IMR-90 (cell line): Measurements from ENCODE around the gene CHGA. TPM values are rescaled to one million over a fixed set of nuclear protein-coding genes. Genes with fewer than 3 reads are reported as not detected.

Experiments
- ATAC-seq: fragments of 200-7000 bp; cut with Tn5 transposase; 2 replicates; pipeline ENCODE4 v1.9.1; 2020; ENCODE audit warnings: low read depth, mild to moderate bottlenecking, moderate library complexity
- BruUV-seq: library from RNA; stranded (reverse); fragments of 400-500 nt; replicated peaks from 2 replicates; lab custom pipeline; 2021; lab: Mats Ljungman, UMichigan
- CTCF ChIA-PET: fragments of 300-600 bp; formaldehyde crosslinking; extraction: SDS; loops from one replicate; lab custom pipeline; 2021; ENCODE audit warnings: antibody characterized with exemption; lab: Yijun Ruan, JAX
- POLR2A ChIA-PET: fragments of 300-600 bp; sonication (Branson Sonifier 250); formaldehyde crosslinking; loops from one replicate; lab custom pipeline; 2022; ENCODE audit warnings: antibody characterized with exemption; ENCODE audit not compliant: unreplicated experiment; lab: Charles Lee
- DNase-seq: peaks from one replicate; pipeline ENCODE4 v3.0.0; 2013
- H2AFZ ChIP-seq: replicated peaks from 2 replicates; pipeline ENCODE3; 2013; ENCODE audit warnings: low read length, mild to moderate bottlenecking; ENCODE audit not compliant: poor library complexity
- H2AK5ac ChIP-seq: 2 replicates; pipeline ENCODE4 v1.6.1; 2013; ENCODE audit warnings: low read depth, low read length, inconsistent platforms
- H2AK9ac ChIP-seq: replicated peaks from 2 replicates; pipeline ENCODE3; 2013; ENCODE audit warnings: mild to moderate bottlenecking, low read depth, low read length, moderate library complexity; ENCODE audit not compliant: poor library complexity
- H2BK120ac ChIP-seq: 2 replicates; pipeline ENCODE4 v1.6.1; 2013; ENCODE audit warnings: low read depth, low read length, inconsistent platforms
- H2BK15ac ChIP-seq: 3 replicates; pipeline ENCODE4 v1.6.1; 2013; ENCODE audit warnings: low read depth, low read length, inconsistent platforms
- H2BK20ac ChIP-seq: 2 replicates; pipeline ENCODE4 v1.6.1; 2013; ENCODE audit warnings: low read depth, mild to moderate bottlenecking, inconsistent platforms, low read length, moderate library complexity
- H2BK5ac ChIP-seq: 2 replicates; pipeline ENCODE4 v1.6.1; 2013; ENCODE audit warnings: mild to moderate bottlenecking, low read depth, low read length, inconsistent platforms; ENCODE audit not compliant: poor library complexity, severe bottlenecking
- H3K14ac ChIP-seq: replicated peaks from 2 replicates; pipeline ENCODE4 v1.6.1; 2013; ENCODE audit warnings: low read depth, low read length, inconsistent platforms
- H3K18ac ChIP-seq: 2 replicates; pipeline ENCODE4 v1.6.1; 2013; ENCODE audit warnings: low read depth, low read length, control low read depth
- H3K23ac ChIP-seq: 2 replicates; pipeline ENCODE4 v1.6.1; 2013; ENCODE audit warnings: low read depth, low read length, inconsistent platforms
- H3K27ac ChIP-seq: 2 replicates; pipeline ENCODE4 v1.5.1; 2013; ENCODE audit warnings: mild to moderate bottlenecking, control low read depth, low read length; ENCODE audit not compliant: insufficient read depth
- H3K27me3 ChIP-seq: 2 replicates; pipeline ENCODE4 v1.6.1; 2013; ENCODE audit warnings: low read length; ENCODE audit not compliant: control insufficient read depth, insufficient read depth
- H3K36me3 ChIP-seq: 2 replicates; pipeline ENCODE4 v1.6.1; 2013; ENCODE audit warnings: low read length, mixed read lengths; ENCODE audit not compliant: control insufficient read depth, insufficient read depth
- H3K4ac ChIP-seq: 2 replicates; pipeline ENCODE4 v1.6.1; 2013; ENCODE audit warnings: low read depth, low read length, inconsistent platforms
- H3K4me1 ChIP-seq: 2 replicates; pipeline ENCODE4 v1.6.1; 2013; ENCODE audit warnings: low read length, mixed read lengths; ENCODE audit not compliant: control insufficient read depth, insufficient read depth
- H3K4me2 ChIP-seq: 2 replicates; pipeline ENCODE4 v1.6.1; 2013; ENCODE audit warnings: low read depth, mild to moderate bottlenecking, control low read depth, low read length, moderate library complexity
- H3K4me3 ChIP-seq: 2 replicates; pipeline ENCODE4 v1.5.1; 2013; ENCODE audit warnings: low read depth, mild to moderate bottlenecking, control low read depth, low read length, moderate library complexity; ENCODE audit not compliant: insufficient read depth
- H3K56ac ChIP-seq: 2 replicates; pipeline ENCODE4 v1.6.1; 2013; ENCODE audit warnings: low read length, inconsistent platforms; ENCODE audit not compliant: insufficient read depth; ENCODE audit errors: extremely low read depth
- H3K79me1 ChIP-seq, 2 experiments: 2 replicates each; pipeline ENCODE4 v1.6.1; 2013; ENCODE audit warnings: low read length in 2 of 2, inconsistent platforms in 1 of 2, low read depth in 1 of 2
- H3K9ac ChIP-seq: 2 replicates; pipeline ENCODE4 v1.6.1; 2013; ENCODE audit warnings: low read depth, low read length, control low read depth
- H3K9me1 ChIP-seq: 2 replicates; pipeline ENCODE4 v1.6.1; 2013; ENCODE audit warnings: low read length, inconsistent platforms; ENCODE audit not compliant: insufficient read depth
- H3K9me3 ChIP-seq: 2 replicates; pipeline ENCODE4 v1.6.1; 2013; ENCODE audit warnings: low read length; ENCODE audit not compliant: control insufficient read depth, insufficient read depth
- H4K20me1 ChIP-seq: 2 replicates; pipeline ENCODE4 v1.6.1; 2013; ENCODE audit warnings: low read length, inconsistent platforms; ENCODE audit not compliant: insufficient read depth
- H4K5ac ChIP-seq: 2 replicates; pipeline ENCODE4 v1.6.1; 2013; ENCODE audit warnings: mild to moderate bottlenecking, low read depth, low read length, control low read depth
- H4K8ac ChIP-seq, 2 experiments: 2 replicates each; pipeline ENCODE4 v1.6.1; 2013; ENCODE audit warnings: low read depth in 2 of 2, low read length in 2 of 2, control low read depth in 1 of 2, inconsistent platforms in 1 of 2
- H4K91ac ChIP-seq: 2 replicates; pipeline ENCODE4 v1.6.1; 2013; ENCODE audit warnings: low read depth, low read length, inconsistent platforms; ENCODE audit not compliant: insufficient read depth
- BHLHE40 ChIP-seq: fragments of 150-350 bp; IDR thresholded peaks from 2 replicates; pipeline ENCODE4 v1.6.1; 2016; ENCODE audit warnings: mild to moderate bottlenecking, low read depth, low read length
- CEBPB ChIP-seq: IDR thresholded peaks from 2 replicates; pipeline ENCODE4 v1.6.1; 2012; ENCODE audit warnings: low read depth, low read length, improper control_type of control experiment
- CHD1 ChIP-seq: IDR thresholded peaks from 2 replicates; pipeline ENCODE4 v1.6.1; 2012; ENCODE audit warnings: low read depth, low read length, improper control_type of control experiment
- CTCF ChIP-seq: conservative IDR thresholded peaks from 2 replicates; pipeline ENCODE4 v1.5.1; 2012; ENCODE audit warnings: mild to moderate bottlenecking, low read depth, low read length, improper control_type of control experiment
- ELK1 ChIP-seq: fragments of 150-350 bp; IDR thresholded peaks from 2 replicates; pipeline ENCODE4 v1.6.1; 2016; ENCODE audit warnings: low read depth, mild to moderate bottlenecking, low read length, moderate library complexity, borderline replicate concordance
- FOS ChIP-seq: fragments of 150-350 bp; IDR thresholded peaks from 2 replicates; pipeline ENCODE4 v1.6.1; 2016; ENCODE audit warnings: low read depth, low read length
- MAFK ChIP-seq: IDR thresholded peaks from 2 replicates; pipeline ENCODE4 v1.6.1; 2012; ENCODE audit warnings: low read depth, low read length, improper control_type of control experiment
- MAZ ChIP-seq: IDR thresholded peaks from 2 replicates; pipeline ENCODE4 v1.6.1; 2012; ENCODE audit warnings: low read depth, mild to moderate bottlenecking, low read length, improper control_type of control experiment, moderate library complexity, borderline replicate concordance
- MXI1 ChIP-seq: IDR thresholded peaks from 2 replicates; pipeline ENCODE4 v1.6.1; 2012; ENCODE audit warnings: low read depth, mild to moderate bottlenecking, low read length, moderate library complexity, borderline replicate concordance
- NFE2L2 ChIP-seq: fragments of 150-350 bp; IDR thresholded peaks from 2 replicates; pipeline ENCODE4 v1.6.1; 2016; ENCODE audit warnings: low read depth, mild to moderate bottlenecking, low read length
- POLR2A ChIP-seq: IDR thresholded peaks from 2 replicates; pipeline ENCODE4 v1.6.1; 2012; ENCODE audit warnings: mild to moderate bottlenecking, low read depth, low read length
- RAD21 ChIP-seq: IDR thresholded peaks from 2 replicates; pipeline ENCODE4 v1.6.1; 2012; ENCODE audit warnings: low read length, improper control_type of control experiment
- RCOR1 ChIP-seq: IDR thresholded peaks from 2 replicates; pipeline ENCODE4 v1.6.1; 2012; ENCODE audit warnings: mild to moderate bottlenecking, low read length, improper control_type of control experiment; ENCODE audit not compliant: insufficient replicate concordance
- RFX5 ChIP-seq: IDR thresholded peaks from 2 replicates; pipeline ENCODE4 v1.8.0; 2012; ENCODE audit warnings: low read depth, mild to moderate bottlenecking, low read length, moderate library complexity
- SMC3 ChIP-seq: fragments of 150-350 bp; IDR thresholded peaks from 2 replicates; pipeline ENCODE4 v1.6.1; 2016; ENCODE audit warnings: low read depth, mild to moderate bottlenecking, antibody characterized with exemption, low read length, moderate library complexity
- WGBS, 2 experiments: methylation state at CpG; one replicate each; pipeline versions ENCODE4 v1.1.5 to v1.1.7; 2013; ENCODE audit warnings: missing lambda C conversion rate in 2 of 2; ENCODE audit not compliant: insufficient read length in 1 of 2; ENCODE audit errors: extremely low coverage in 2 of 2; 5-methylcytosine and 5-hydroxymethylcytosine counted together
- dilution Hi-C: fragments of 300-500 bp; cut with HindIII; formaldehyde crosslinking; loops from one replicate; pipeline ENCODE4 v1.14.3; 2018; ENCODE audit warnings: low sequenced_read_pairs; ENCODE audit not compliant: unreplicated experiment
- in situ Hi-C: fragments of 300-500 bp; cut with MboI; formaldehyde crosslinking; loops from 3 replicates; pipeline ENCODE4 v1.14.3; 2019; ENCODE audit warnings: low sequenced_read_pairs, inconsistent platforms, mixed read lengths
- intact Hi-C: fragments of 100-400 bp; cut with micrococcal nuclease; formaldehyde crosslinking; loops from 2 replicates; pipeline ENCODE4 v1.10.0; 2022
- polyA plus RNA-seq, 3 experiments: library from polyadenylated mRNA; depleted of rRNA; stranded (reverse); fragments of >200 nt; gene quantifications; 2 replicates each; pipeline ENCODE4 v1.2.3, GENCODE V29; 2012; ENCODE audit warnings: low replicate concordance in 1 of 3
- total RNA-seq: library from RNA; depleted of rRNA; stranded (reverse); fragments of >200 nt; gene quantifications from 2 replicates; pipeline ENCODE4 v1.2.3, GENCODE V29; 2012
- TF ChIP-seq, protein P1 (sequence below): fragments of 150-350 bp; IDR thresholded peaks from 2 replicates; pipeline ENCODE4 v1.6.1; 2017; ENCODE audit warnings: mild to moderate bottlenecking, antibody characterized with exemption, low read length, low read depth

The CHGA gene
- total and polyA plus RNA-seq, 2 of the 4 experiments (the other 2 are of a cell fraction): not detected

GRCh38 chr14:92982956-92983355, 60.0 kb downstream of the CHGA start:
- no peaks in the 10 kb centered on the region for H3K79me1 ChIP-seq
- no peak overlapping the region for H3K4me3 ChIP-seq
- no peak overlapping the region for H2BK15ac ChIP-seq
- no peak overlapping the region for H3K4me2 ChIP-seq
- no peaks in the 10 kb centered on the region for H3K36me3 ChIP-seq
- no peak overlapping the region for H2AK5ac ChIP-seq
- H3K27ac ChIP-seq: no peak overlapping the region
- no peak overlapping the region for H3K4ac ChIP-seq
- POLR2A ChIA-PET: no interaction called here
- H4K20me1 ChIP-seq: no peaks in the 10 kb centered on the region
- H4K91ac ChIP-seq: no peak overlapping the region
- H3K14ac ChIP-seq: no peak overlapping the region
- 81% methylated on average over 6 of the region's 8 CpGs; no CpG with 5 or more reads in 1 of the 2 experiments for WGBS, 2 experiments
- dilution Hi-C loops: no loop called here
- H3K9me3 ChIP-seq: peaks cover 7% of the 10 kb centered on the region; the same call in 1 of the 2 replicates
- no peak overlapping the region for H3K9ac ChIP-seq
- 0 out of 2 replicates have a peak, but pooled peaks cover 4% of the 10 kb centered on the region for H3K9me1 ChIP-seq
- no peak overlapping the region for H2BK120ac ChIP-seq
- H3K56ac ChIP-seq: no peak overlapping the region
- no peak overlapping the region for H2BK20ac ChIP-seq
- in situ Hi-C loops: no loop called here
- CTCF ChIA-PET: interaction anchor here (1.4 kb wide), 1 partner anchor 130 kb away, joined by 4 read pairs; no protein-coding TSS in a partner anchor
- ATAC-seq (no peak), DNase-seq (peak; percentile 3)
- H3K23ac ChIP-seq: no peak overlapping the region
- H4K8ac ChIP-seq: no peak overlapping the region
- no peak for TF ChIP-seq MXI1
- TF ChIP-seq RAD21: no peak
- no peak for TF ChIP-seq CEBPB
- TF ChIP-seq FOS: no peak
- no peak for TF ChIP-seq CTCF
- TF ChIP-seq ELK1: no peak
- no peak for TF ChIP-seq RCOR1
- no peak for TF ChIP-seq BHLHE40
- no peak for TF ChIP-seq RFX5
- no peak for TF ChIP-seq CHD1
- no peak for TF ChIP-seq POLR2A
- TF ChIP-seq MAZ: no peak
- TF ChIP-seq NFE2L2: no peak
- TF ChIP-seq SMC3: no peak
- TF ChIP-seq, protein P1, sequence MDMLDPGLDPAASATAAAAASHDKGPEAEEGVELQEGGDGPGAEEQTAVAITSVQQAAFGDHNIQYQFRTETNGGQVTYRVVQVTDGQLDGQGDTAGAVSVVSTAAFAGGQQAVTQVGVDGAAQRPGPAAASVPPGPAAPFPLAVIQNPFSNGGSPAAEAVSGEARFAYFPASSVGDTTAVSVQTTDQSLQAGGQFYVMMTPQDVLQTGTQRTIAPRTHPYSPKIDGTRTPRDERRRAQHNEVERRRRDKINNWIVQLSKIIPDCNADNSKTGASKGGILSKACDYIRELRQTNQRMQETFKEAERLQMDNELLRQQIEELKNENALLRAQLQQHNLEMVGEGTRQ: no peak
- TF ChIP-seq MAFK: no peak
- no peak overlapping the region for H3K18ac ChIP-seq
- no peak overlapping the region for H2BK5ac ChIP-seq
- no peaks in the 10 kb centered on the region for H3K27me3 ChIP-seq
- no TSS peak for BruUV-seq
- no peak overlapping the region for H2AK9ac ChIP-seq
- no peak overlapping the region for H4K5ac ChIP-seq
- H3K4me1 ChIP-seq: peaks cover 2% of the 10 kb centered on the region; the same call in 1 of the 2 replicates
- no peak overlapping the region for H2AFZ ChIP-seq
- intact Hi-C loops: no loop called here
